Colonic mucosa (tissue), 4 donors: ENCODE results near the gene MT1A. TPM values are rescaled to one million over a fixed set of nuclear protein-coding genes. Genes with fewer than 3 reads are reported as not detected.
"Not testable (repeated sequence)": the region's sequence is repeated elsewhere in the genome, so short reads cannot be mapped to it uniquely, and the experiment has no call there.

Experiments used
- DNase-seq: peaks from one replicate; pipeline ENCODE4 v3.0.0-alpha.2; 2020
- H3K27ac ChIP-seq: fragments of 200-600 bp; one replicate; pipeline ENCODE4 v1.8.0; 2021
- H3K27me3 ChIP-seq: fragments of 200-600 bp; one replicate; pipeline ENCODE4 v1.8.0; 2021
- H3K36me3 ChIP-seq: fragments of 200-600 bp; one replicate; pipeline ENCODE4 v1.8.0; 2021
- H3K4me1 ChIP-seq: fragments of 200-600 bp; one replicate; pipeline ENCODE4 v1.8.0; 2021; ENCODE audit warnings: mild to moderate bottlenecking
- H3K4me3 ChIP-seq: fragments of 200-600 bp; one replicate; pipeline ENCODE4 v1.8.0; 2021
- H3K9ac ChIP-seq, 2 donors: one replicate each; pipeline ENCODE4 v1.7.0; 2013; ENCODE audit warnings: control low read depth in 2 of 2, low read depth in 2 of 2, low read length in 2 of 2
- H3K9me3 ChIP-seq: fragments of 200-600 bp; one replicate; pipeline ENCODE4 v1.8.0; 2021
- intact Hi-C: fragments of 100-400 bp; cut with DNase I; formaldehyde crosslinking; loops from one replicate; pipeline ENCODE4 v1.14.1; 2022
- total RNA-seq, 2 donors: library from RNA; stranded (reverse); fragmentation: NEBNext Ultra II Directional in 1 of 2; extraction: Animal tissue kit (Norgen Biotek cat#: 25700) in 1 of 2; gene quantifications; one replicate each; pipeline ENCODE4 v1.2.1, GENCODE V29; 2021
- TF ChIP-seq, protein P1 (sequence below): fragments of 200-600 bp; IDR thresholded peaks from one replicate; pipeline ENCODE4 v1.8.0; 2022; ENCODE audit warnings: antibody characterized with exemption, mild to moderate bottlenecking
- donor health status: healthy.
- donor health status: DM: no; HTN: no; CAD: no.
- donor health status: DM: no; HTN: no; CAD: no.

The MT1A gene
- total RNA-seq, 2 donors from 2014 or later = 5.5 to 10.2 TPM

GRCh38 chr16:56616608-56617211 is 21.8 kb upstream of the MT1A start:
- Histone ChIP-seq H3K36me3 (no peaks in the 10 kb centered on the region), H3K27me3 (no peaks in the 10 kb centered on the region), H3K27ac (no peak overlapping the region), H3K4me1 (peaks cover 7% of the 10 kb centered on the region), H3K9ac (peak overlapping the region; percentile 68 to 74), H3K9me3 (no peaks in the 10 kb centered on the region), H3K4me3 (peak overlapping the region; percentile 30)
- TF ChIP-seq, protein P1, sequence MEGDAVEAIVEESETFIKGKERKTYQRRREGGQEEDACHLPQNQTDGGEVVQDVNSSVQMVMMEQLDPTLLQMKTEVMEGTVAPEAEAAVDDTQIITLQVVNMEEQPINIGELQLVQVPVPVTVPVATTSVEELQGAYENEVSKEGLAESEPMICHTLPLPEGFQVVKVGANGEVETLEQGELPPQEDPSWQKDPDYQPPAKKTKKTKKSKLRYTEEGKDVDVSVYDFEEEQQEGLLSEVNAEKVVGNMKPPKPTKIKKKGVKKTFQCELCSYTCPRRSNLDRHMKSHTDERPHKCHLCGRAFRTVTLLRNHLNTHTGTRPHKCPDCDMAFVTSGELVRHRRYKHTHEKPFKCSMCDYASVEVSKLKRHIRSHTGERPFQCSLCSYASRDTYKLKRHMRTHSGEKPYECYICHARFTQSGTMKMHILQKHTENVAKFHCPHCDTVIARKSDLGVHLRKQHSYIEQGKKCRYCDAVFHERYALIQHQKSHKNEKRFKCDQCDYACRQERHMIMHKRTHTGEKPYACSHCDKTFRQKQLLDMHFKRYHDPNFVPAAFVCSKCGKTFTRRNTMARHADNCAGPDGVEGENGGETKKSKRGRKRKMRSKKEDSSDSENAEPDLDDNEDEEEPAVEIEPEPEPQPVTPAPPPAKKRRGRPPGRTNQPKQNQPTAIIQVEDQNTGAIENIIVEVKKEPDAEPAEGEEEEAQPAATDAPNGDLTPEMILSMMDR = no peak
- no peak for DNase-seq
- intact Hi-C loops = no loop called here

DNA sequence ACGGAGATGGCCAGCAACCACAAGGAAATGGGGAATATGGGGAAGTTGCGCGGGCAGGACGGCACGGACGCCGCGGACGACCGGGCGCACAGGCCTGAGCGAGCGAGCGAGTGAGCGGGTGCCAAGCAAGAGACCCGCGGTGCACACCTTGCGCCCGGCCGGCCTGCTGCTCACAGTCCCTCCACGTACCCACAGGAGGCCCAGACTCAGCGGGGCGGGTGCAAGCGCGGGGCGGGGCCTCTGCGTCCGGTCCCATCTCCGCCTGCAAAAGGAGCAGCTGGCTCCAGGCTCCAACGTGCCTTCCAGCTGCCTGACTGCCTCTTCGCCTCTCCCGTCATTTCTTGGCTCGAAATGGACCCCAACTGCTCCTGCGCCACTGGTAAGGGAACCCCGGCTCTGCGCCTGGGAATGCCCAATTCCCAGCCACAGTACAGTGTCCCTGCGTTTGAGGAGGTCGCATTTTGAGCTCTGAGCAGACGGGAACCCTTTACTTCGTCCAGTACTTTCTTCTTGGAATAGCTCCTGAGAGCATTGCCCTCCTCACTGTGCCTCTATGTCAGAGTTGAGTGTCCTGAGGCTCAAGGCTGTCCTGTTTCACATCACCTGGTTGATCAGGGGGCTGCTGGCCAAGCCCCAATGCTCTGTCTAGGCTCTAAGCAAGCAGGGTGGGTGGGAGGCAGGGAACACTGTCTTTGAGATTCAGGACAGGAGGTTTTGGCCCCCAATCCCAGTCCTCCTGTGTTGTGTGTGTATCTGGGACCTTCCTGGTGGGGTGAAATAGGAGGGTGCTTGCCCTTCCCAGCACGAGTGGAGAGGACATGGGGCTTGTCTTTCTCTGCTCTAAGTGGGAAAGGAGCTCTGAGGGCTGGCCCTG is 21.0 kb upstream of the MT1A start:
- Histone ChIP-seq H3K36me3 (no peaks in the 10 kb centered on the region), H3K27ac (no peak overlapping the region), H3K4me1 (peaks cover 7% of the 10 kb centered on the region), H3K9me3 (no peaks in the 10 kb centered on the region), H3K9ac (peak overlapping the region; percentile 68 to 74), H3K4me3 (peak overlapping the region; percentile 30), H3K27me3 (no peaks in the 10 kb centered on the region)
- intact Hi-C loops = no loop called here
- DNase-seq = peak; percentile 85
- TF ChIP-seq, protein P1 = no peak

GRCh38 chr16:56618138-56618537 is 20.3 kb upstream of the MT1A start:
- no peaks in the 10 kb centered on the region for H3K9me3 ChIP-seq
- TF ChIP-seq, protein P1 = no peak
- intact Hi-C loops = no loop called here
- DNase-seq = no peak
- no peaks in the 10 kb centered on the region for H3K27me3 ChIP-seq
- no peak overlapping the region for H3K27ac ChIP-seq
- no peak overlapping the region for H3K9ac ChIP-seq
- H3K4me3 ChIP-seq = no peak overlapping the region
- peaks cover 7% of the 10 kb centered on the region for H3K4me1 ChIP-seq
- no peaks in the 10 kb centered on the region for H3K36me3 ChIP-seq

DNA sequence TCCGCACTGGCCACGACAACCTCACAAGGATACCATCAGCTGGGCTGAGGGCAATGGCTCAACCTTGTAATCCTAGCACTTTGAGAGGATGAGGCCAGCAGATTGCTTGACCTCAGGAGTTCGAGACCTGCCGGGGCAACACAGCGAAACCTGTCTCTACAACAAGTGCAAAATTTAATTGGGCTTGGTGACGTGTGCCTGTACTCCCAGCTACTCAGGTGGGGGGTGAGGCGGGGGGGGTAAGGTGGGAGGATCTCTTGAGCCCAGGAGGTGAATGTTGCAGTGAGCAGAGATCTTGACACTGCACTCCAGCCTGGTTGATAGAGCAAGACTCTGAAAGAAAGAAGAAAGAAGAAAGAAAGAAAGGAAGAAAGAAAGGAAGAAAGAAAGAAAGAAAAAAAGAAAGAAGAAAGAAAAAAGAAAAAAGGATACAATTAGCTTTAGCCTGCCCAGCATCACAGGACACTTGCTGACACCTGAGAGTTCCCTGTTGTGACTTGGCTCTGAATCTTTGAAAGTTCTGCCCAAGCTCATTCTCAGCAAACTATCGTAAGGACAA is 18.0 kb upstream of the MT1A start:
- H3K9me3 ChIP-seq = no peaks in the 10 kb centered on the region
- H3K36me3 ChIP-seq = no peaks in the 10 kb centered on the region
- TF ChIP-seq, protein P1 = no peak
- no peak for DNase-seq
- H3K9ac ChIP-seq = no peak overlapping the region
- no peak overlapping the region for H3K4me3 ChIP-seq
- H3K27ac ChIP-seq = no peak overlapping the region
- no peaks in the 10 kb centered on the region for H3K27me3 ChIP-seq
- H3K4me1 ChIP-seq = peaks cover 9% of the 10 kb centered on the region
- intact Hi-C loops = no loop called here

DNA sequence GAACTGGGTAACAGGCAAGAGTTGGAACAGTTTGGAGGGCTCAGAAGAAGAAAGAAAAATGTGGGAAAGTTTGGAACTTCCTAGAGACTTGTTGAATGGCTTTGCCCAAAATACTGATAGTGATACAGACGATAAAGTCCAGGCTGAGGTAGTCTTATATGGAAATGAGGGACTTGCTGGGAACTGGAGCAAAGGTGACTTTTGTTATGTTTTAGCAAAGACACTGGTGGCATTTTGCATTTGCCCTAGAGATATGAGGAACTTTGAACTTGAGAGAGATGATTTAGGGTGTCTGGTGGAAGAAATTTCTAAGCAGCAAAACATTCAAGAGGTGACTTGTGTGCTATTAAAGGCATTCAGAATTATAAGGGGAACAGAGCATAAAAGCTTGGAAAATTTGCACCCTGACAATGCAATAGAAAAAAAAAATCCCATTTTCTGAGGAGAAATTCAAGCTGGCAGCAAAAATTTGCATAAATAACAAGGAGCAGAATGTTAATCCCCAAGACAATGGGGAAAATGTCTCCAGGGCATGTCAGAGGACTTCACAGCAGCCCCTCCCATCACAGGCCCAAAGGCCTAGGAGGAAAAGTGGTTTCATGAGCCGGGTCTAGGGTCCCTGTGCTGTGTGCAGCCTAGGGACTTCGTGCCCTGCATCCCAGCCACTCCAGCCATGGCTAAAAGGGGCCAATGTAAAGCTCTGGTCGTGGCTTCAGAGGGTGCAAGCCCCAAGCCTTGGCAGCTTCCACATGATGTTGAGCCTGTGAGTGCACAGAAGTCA is 16.6 kb upstream of the MT1A start:
- H3K27me3 ChIP-seq, H3K36me3 ChIP-seq, H3K9ac ChIP-seq, DNase-seq, intact Hi-C loops, H3K27ac ChIP-seq, H3K9me3 ChIP-seq, H3K4me1 ChIP-seq, H3K4me3 ChIP-seq: not testable (repeated sequence)

DNA sequence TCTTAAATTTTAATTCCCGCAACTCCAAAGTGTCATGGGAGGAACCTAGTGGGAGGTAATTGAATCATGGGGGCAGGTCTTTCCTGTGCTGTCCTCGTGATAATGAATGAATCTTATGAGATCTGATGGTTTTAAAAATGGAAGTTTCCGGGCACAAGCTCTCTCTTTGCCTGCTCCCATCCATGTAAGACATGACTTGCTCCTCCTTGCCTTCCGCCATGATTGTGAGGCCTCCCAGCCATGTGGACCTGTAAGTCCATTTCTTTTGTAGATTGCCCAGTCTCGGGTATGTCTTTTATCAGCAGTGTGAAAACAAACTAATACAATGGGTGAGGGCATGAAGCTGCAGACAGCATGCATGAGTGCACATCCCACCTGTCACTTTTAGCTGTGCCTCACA is 15.3 kb upstream of the MT1A start:
- DNase-seq, H3K4me1 ChIP-seq, intact Hi-C loops, H3K36me3 ChIP-seq, H3K27ac ChIP-seq, H3K4me3 ChIP-seq, H3K27me3 ChIP-seq, H3K9ac ChIP-seq, H3K9me3 ChIP-seq: not testable (repeated sequence)
